Daoy (cell line): ENCODE results near the gene PLCL2. TPM values are rescaled to one million over a fixed set of nuclear protein-coding genes. Genes with fewer than 3 reads are reported as not detected.
"Not testable (repeated sequence)": the region's sequence is repeated elsewhere in the genome, so short reads cannot be mapped to it uniquely, and the experiment has no call there.

Experiments
- DNase-seq: peaks from one replicate; pipeline ENCODE4 v3.0.0-alpha.2; 2015; ENCODE audit warnings: low read depth
- total RNA-seq: library from RNA; depleted of rRNA; stranded (reverse); fragments of >200 nt; shearing (Covaris generic); gene quantifications from 2 replicates; pipeline ENCODE4 v1.2.3, GENCODE V29; 2014

Gene PLCL2
- total RNA-seq, 1 experiment from 2014 or later, result 6.7 TPM

DNA sequence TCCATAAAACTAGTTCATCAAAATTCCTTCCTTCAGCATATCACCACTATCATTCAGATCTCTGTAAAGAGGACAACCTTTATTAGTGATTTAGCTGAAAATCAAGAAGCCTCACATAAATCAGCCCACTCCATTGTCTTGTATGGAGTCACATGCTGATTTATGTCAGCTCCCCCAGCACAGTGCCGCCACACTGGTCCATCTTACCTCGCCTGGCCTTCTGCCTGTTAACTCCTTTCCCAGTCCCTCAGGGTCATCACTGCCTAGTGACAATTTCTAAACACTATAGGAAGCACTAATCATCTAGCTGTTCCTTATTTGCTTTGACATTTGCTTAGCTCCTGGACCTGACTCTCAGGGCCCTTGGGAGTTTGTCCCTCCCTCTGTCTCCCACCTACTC, 75.4 kb downstream of the PLCL2 start:
- no peak for DNase-seq

DNA sequence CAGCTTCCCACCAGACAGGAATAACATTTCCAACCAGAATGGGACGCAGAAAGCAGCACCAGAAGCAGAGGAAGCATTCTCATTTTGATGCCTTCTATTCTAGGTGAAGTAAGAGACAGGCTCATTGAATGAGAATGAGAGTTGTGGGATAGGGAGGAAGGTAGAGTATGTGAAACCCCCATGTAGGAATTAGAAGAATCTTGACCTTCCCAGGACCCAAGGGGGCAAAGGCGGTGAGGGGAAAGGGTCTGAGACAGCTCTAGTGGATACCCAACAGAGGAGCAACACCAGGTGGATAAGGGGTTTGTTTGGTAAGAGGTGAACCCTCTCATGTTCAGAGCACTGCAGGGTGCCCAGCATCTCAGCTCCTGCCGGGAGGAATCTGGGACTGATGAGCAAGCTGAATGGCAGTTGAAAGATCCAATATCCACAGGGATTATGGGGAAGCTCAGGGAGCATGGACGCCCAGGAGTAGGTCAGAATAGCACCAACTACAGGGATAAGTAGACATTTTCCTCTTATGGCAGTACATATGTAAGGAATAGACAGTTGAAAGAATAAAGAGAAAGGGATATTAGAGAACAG, 77.0 kb downstream of the PLCL2 start:
- peak; percentile 1 for DNase-seq

DNA sequence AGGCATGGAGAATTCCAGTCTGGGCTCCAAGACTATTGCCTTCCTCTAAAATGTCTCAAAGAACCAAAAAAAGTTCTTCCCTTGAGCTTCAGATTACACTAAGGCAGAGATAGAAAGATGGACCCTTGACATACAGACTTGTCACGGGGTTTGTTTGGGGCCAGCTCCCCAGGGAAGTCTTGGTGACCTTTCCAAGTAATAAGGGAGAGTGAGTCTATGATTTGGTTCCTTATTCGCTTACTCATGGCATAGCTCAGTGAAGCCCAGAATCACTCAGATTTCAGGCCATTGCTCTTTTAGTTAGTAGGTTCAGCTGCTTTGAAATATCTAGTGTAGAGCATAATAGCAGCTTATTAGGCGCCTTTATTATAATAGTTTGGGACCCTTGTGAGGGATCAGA, 90.3 kb downstream of the PLCL2 start:
- no peak for DNase-seq

DNA sequence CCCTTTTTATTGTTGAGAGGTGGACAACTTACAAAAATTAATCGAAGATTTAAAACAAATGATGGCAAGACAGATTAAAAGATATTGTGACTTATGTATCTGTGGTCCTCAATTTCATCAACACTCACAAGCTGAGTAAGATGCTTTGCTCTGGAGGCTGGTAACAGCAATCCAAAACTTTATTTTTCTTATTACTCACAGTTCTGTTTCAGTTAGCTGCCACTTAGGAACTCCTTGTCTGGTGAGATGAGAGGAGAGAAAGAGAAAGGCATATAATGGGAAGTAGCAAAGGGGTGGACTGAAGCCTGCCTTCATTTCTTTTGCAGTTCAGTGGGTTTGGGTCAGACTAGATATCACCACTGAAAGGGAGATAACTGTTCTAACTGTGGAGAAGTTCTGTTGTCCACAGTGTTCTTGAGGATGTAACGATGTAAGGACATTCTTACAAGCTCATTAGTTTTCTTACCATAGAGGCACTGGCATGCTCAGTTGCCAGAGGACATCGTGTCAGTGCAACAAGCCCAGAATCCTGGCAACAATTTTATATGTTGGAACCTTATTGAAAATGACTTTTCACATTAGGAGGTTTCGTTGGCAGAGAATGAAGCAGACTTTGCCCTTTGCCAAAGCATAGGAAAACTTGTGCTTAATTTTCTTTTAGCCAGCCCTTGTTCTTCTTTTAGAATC, 93.6 kb downstream of the PLCL2 start:
- peak; percentile 3 for DNase-seq

DNA sequence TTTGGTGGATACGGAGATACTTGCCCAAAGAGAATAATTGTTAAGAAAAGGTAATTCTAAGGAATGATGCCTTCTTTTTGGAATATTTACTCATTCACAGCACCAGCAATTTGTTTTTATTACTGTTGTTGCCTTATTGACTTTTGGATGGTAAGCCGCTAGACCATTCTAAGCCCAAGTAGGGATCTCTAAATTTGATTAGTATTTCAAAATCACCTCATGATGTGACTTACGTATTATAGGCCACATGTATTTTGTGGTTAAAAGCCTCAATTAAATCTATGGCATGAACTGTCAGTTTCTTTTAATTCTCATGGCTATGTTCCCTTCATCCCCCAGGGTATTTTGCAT, 94.1 kb downstream of the PLCL2 start:
- no peak for DNase-seq

DNA sequence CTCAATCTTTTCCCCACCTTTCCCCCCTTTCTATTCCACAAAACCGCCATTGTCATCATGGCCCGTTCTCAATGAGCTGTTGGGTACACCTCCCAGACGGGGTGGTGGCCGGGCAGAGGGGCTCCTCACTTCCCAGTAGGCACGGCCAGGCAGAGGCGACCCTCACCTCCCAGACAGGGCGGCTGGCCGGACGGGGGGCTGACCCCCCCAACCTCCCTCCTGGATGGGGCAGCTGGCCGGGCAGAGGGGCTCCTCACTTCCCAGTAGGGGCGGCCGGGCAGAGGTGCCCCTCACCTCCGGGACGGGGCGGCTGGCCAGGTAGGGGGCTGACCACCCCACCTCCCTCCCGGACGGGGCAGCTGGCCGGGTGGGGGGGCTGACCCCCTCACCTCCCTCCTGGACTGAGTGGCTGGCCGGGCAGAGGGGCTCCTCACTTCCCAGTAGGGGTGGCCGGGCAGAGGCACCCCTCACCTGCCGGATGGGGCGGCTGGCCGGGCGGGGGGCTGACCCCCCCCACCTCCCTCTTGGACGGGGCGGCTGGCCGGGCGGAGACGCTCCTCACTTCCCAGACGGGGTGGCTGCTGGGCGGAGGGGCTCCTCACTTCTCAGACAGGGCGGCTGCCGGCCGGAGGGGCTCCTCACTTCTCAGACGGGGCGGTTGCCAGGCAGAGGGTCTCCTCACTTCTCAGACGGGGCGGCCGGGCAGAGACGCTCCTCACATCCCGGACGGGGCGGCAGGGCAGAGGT, 95.2 kb downstream of the PLCL2 start:
- DNase-seq, result not testable (repeated sequence)

DNA sequence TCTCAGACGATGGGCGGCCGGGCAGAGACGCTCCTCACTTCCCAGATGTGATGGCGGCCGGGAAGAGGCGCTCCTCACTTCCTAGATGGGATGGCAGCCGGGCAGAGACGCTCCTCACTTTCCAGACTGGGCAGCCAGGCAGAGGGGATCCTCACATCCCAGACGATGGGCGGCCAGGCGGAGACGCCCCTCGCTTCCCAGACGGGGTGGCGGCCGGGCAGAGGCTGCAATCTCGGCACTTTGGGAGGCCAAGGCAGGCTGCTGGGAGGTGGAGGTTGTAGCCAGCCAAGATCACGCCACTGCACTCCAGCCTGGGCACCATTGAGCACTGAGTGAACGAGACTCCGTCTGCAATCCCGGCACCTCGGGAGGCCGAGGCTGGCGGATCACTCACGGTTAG, 95.8 kb downstream of the PLCL2 start:
- DNase-seq, result not testable (repeated sequence)

DNA sequence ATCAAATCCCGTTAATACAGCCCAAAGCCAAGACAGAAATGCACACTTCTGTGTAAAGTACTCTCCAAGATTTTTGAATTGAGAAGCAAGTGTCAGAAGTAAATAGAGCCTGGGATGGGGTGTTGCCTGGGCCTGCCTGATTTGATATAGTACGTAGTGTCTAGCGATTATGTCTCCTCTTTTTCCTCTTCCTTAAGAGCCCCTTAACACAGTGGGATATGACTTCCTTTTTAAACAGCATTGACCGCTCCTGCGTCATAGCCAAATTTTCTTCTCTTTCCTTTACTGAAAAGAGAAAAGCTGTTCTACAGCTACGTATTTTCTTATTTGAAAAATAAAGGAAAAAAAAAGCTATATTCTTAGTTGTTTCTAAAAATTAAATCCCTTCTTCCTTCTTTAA, 97.7 kb downstream of the PLCL2 start:
- no peak for DNase-seq

DNA sequence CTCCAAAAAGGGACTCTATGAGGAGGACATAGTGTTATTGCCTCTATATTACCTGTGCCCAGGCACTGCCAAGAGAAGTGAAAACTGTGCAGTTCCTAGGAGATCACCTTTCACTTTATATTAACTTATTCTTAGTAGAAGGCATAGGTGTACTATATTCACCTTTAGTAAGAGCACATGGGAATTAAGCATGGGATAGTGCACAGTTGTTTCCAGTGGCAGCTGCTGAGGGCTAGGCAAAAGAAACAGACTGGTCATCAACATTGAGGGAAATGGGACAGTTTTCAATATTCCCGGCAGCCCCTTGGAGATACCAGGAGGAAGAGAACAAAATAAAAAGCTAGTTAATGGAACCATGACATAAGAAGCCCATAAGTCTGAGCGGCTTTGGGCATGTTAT, 100.9 kb downstream of the PLCL2 start:
- no peak for DNase-seq

DNA sequence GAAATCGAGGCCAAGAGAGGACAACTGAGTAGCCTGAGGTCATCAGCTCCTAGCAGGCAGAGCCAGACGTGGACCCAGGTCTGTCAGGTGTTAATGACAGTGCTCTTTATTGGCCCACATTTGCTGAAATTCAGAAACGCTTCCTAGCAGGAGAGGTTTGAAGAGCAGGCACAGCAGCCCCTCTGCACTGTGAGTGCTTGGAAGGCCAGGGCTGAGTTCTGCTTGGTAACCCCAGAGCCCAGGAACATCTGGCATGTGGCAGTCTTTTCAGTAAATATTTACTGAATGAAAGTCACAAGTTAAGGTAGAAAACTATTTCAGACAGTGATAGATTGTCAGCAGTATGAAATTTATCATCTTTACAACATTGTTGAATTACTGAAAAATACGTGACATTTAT, 102.4 kb downstream of the PLCL2 start:
- DNase-seq, result no peak

DNA sequence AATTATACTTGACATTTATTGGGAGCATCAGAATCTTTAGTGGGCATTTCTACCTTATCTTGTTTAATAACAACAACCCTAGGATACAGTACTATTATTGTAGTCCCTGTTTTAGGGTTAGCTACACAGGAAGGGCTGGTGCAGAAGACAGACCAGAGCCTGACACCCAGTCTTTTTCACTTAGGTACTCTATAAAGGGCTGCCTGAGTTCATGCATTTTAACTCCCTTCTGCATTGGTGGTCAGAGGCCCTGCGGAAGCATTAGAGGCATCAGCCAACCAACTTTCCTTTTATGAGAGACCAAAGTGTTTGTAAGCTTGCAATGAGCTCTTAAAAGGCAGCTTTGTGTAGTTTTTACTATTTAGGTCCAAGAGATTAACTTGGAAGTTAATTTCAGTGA, 105.4 kb downstream of the PLCL2 start:
- DNase-seq, result no peak

DNA sequence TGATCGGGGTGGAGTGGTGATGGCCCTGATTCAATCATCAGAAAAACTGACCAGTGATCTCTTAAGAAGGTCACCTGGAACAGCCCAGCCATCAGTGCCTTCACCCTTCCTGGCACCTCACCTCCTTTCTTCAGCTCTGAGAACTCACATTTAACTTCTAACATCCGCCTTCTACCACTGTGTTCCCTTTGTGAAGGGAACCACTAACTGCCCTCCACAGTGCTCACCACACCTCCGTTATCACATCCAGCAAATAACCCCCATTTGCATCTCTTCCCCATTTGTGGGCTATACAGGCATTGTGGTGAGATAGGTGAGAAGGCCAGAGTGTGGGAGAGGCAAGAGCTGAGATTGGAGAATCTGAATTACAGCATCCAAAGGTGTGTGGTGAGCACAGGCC, 107.4 kb downstream of the PLCL2 start:
- no peak for DNase-seq

DNA sequence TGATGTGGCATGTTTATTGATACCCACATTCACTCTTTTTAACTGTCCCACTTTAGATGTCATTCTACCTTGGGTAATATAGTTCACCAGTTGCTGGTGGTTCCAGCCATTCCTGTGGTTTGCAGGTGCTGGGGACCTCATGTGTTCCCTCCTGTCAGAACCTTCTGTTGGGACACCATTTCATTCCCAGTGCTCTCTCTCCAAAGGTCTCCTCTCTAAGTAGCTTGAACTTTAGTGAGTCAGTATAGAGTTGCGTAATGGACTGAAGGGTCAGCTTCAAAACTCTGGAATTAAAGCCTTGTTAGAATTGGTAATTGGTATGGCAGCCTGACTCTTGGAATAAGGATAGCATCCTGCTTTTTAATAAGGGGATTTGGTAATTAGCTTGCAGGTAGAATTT, 108.5 kb downstream of the PLCL2 start:
- no peak for DNase-seq

DNA sequence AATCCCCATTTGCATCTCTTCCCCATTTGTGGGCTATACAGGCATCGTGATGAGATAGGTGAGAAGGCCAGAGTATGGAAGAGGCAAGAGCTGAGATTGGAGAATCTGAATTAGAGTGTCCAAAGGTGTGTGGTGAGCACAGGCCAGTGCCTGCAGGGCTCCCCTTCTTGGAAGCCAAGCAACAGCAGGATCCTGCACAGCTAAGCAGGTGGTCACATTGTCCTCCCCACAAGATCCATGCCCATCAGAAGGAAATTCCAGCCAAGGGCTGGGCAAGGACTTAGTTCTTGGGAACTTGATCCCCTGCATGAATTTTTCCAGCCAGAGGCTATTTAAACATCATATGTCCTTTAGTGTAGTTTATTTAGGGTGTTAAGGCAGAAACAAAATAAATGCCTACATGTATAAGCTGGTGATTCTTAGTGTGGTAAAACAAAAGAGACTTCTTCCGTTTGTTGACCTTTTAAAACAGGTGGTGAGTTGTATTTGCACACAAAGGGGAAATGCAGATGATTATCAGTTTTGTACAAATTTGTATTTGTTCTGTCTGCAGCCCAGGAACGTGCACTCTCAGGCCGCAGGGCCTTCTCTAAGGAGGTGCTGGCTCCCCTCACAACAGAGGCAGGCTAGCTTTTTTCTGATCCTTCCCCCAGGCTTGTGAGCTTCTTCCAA, 110.2 kb downstream of the PLCL2 start:
- DNase-seq, result no peak

DNA sequence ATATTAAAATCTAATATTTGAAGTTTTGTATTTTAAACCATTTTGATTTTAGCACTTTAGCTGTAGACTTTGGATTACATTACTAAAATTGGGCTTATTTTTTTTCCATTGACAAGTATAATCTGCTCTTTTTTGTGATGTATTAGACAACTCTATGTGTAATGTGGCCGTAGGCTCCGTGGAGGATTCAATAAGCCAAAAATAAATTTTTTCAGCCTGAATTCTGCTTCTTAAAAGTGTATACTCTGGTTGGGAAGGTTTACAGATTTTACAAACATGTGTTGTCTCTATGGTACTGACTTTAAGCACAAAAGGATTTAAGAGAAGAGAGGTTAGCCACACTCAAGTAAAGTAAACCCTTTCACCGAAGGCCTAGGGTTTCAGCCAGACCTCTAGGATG, 110.8 kb downstream of the PLCL2 start:
- no peak for DNase-seq

DNA sequence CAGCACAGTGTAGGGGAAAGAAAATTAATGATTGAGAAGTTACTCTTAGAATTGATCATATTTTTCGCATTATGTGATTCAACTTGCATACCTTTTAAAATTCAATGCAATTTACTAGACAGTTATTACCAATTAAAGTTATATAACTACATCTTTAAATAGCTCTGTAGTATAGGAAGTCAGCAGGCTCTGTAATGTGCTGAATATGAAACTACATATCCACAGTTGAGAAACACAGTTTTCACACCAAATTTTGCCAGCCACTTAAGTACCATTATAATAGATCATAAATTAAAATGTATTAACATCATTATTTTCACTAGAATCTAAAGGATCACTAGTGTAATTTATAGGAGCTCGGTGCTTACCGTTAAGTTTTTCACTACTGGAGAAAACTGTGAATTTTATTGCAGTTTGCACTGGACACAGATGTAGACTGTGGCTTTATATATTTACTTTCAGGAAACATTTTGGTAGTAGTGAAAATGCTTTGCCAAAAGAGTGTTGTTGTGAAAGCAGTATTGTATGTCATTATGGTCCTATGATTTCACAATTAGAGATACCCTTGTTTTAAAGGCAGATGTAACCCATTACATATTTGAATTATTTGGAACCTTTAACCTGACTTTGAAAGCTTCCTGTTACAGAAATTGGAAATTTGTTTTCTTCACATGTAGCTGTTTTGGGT, 113.6 kb downstream of the PLCL2 start:
- DNase-seq, result no peak

DNA sequence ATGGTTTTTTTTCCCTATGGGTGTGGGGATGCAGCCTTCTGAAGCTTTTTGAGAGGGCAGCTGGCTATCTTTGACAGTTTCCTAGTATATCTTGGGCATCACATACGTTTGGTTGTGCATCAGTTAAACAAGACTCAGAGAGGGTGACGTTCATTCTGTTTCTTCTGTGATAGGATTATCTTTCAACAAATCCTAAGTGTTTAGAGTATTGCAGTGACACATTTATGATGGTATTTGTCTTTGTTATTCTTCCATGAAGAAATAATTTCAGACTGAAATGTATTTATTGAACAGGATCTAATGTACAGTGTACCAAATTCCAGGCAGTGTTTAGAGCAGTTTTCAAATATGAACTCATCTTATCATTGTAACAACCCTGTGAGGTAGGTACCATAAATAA, 114.4 kb downstream of the PLCL2 start:
- no peak for DNase-seq

DNA sequence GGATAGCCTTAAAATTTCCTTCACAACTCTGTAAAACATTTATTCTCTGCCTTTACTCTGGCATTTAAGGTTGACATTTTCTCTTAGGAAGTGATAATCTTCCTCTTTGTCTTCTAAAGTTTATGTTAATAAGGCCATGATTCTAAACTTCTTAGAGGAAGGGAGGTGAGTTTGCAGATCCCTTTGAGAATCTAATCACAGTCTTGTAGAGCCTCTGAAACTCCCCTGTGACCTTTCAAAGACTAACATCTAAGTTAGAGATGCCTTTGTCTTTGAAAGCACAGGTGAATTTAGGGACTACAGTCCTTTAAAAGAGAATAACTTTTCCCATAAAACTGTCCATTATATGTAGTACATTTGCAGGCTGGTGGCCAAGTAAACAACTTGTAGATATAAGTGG, 115.1 kb downstream of the PLCL2 start:
- no peak for DNase-seq

DNA sequence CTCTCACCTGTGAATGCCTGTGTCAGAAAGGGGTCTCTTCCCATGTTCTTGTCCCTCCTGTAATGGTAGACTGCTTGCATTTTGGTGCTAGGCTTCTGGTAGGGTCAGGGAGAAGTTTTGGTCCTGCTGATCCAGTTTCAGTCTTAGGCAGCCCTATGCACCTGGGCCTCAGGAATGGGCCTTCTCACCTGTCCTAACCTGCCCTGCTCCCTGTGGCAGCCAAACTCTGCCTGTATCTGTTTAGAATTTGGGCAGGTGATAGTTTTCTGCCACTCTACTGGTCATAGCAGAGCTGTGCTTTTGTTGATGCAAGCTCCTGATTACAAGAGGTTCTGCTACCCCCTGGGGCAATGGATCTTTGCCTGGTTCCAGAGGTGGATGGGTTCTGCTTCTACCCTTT, 118.7 kb downstream of the PLCL2 start:
- no peak for DNase-seq

DNA sequence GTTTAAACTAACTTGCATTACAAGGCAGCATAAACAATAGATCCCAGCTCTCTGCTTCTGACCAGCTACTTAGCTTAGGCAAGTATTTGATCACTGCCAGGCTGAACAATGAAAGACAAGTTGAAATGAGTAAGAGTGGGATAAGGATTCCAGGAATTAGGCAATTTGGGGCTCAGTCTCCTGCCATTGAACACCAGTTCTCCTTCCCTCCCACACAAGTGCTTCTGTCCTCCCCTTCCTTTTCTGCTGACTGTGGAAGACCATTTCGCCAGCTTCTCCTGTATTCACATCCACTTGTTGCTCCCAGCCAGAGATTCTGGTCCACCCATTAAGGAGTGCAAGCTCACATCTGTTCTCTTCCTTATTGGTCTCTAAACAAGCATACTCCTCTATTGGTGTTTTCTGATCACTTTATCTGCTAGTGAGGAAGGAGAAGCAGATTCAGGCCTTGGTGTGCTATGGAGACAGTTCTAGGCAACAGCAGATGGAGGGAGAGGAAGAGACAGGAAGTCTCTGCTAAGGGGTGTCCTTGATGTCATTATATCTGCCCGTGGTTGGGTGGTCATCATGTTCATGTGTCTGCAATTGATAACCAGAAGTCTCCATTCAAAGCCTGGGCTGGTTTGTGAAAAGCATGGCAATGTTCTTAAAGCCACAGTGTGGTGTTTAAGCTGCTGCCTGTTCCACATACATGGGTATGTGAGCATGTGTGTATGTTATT, 121.5 kb downstream of the PLCL2 start:
- DNase-seq, result no peak

DNA sequence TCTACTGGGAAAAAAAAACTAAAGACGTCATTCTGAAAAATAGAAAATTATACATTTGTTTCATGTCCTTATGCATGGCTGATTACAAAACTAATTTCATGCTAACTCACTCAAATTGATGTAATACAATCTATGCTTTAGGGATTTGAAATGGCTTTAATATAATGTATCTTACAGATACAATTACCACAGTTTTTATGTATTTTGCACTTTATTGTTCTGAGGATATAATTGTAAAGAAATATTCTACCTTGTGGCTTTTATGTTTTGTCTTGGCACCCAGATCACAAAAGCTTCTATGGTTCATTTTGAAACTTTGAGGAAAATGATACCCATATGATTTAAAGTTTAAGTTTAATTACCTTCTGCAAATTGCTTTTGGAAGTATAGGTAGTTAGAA, 122.5 kb downstream of the PLCL2 start:
- DNase-seq, result no peak

DNA sequence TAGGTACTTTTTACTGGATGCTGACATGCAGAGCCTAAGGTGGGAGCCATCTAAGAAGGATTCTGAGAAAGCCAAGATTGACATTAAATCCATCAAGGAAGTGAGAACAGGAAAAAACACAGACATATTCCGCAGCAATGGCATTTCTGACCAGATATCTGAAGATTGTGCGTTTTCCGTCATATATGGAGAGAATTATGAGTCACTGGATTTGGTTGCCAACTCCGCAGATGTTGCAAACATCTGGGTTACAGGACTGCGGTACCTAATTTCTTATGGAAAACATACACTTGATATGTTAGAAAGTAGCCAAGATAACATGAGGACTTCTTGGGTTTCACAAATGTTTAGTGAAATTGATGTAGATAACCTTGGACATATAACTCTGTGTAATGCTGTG, 125.1 kb downstream of the PLCL2 start:
- DNase-seq, result no peak
